ENCODE measurements around the gene USP24.

USP24 gene

GRCh38 chr1:55065648-55066047 is 149.5 kb downstream of the USP24 start:
- Histone ChIP-seq H3K36me3 (peaks cover 48% of the 10 kb centered on the region), H3K9me3 (no peaks in the 10 kb centered on the region), H3K27ac (no peak overlapping the region), H3K27me3 (no peaks in the 10 kb centered on the region), H3K4me1 (ENCODE audit: control insufficient read depth in 1 of 2, insufficient read depth in 1 of 2, low read depth in 1 of 2, low read length in 1 of 2) (no peaks in the 10 kb centered on the region), H3K4me3 (ENCODE audit: low read depth in 1 of 2, low read length in 1 of 2) (no peak overlapping the region)
- TF ChIP-seq CTCF (IDR thresholded peaks at IDR 0.05) = no peak

GRCh38 chr1:55064861-55065263 is 150.3 kb downstream of the USP24 start:
- no peaks in the 10 kb centered on the region for H3K9me3 ChIP-seq
- H3K4me1 ChIP-seq (ENCODE audit: control insufficient read depth in 1 of 2, insufficient read depth in 1 of 2, low read depth in 1 of 2, low read length in 1 of 2) = no peaks in the 10 kb centered on the region
- H3K27ac ChIP-seq = no peak overlapping the region
- no peaks in the 10 kb centered on the region for H3K27me3 ChIP-seq
- TF ChIP-seq CTCF (IDR thresholded peaks at IDR 0.05) = no peak
- H3K36me3 ChIP-seq = peaks cover 40% of the 10 kb centered on the region
- no peak overlapping the region for H3K4me3 ChIP-seq (ENCODE audit: low read depth in 1 of 2, low read length in 1 of 2)

GRCh38 chr1:55064071-55064581 is 151.0 kb downstream of the USP24 start:
- Histone ChIP-seq H3K4me3 (ENCODE audit: low read depth in 1 of 2, low read length in 1 of 2) (no peak overlapping the region), H3K27me3 (no peaks in the 10 kb centered on the region), H3K27ac (no peak overlapping the region), H3K36me3 (peaks cover 34% of the 10 kb centered on the region), H3K4me1 (ENCODE audit: control insufficient read depth in 1 of 2, insufficient read depth in 1 of 2, low read depth in 1 of 2, low read length in 1 of 2) (no peaks in the 10 kb centered on the region), H3K9me3 (no peaks in the 10 kb centered on the region)
- TF ChIP-seq CTCF (IDR thresholded peaks at IDR 0.05) = no peak

GRCh38 chr1:55063577-55063942 is 151.6 kb downstream of the USP24 start:
- Histone ChIP-seq H3K9me3 (no peaks in the 10 kb centered on the region), H3K36me3 (peaks cover 29% of the 10 kb centered on the region), H3K4me1 (ENCODE audit: control insufficient read depth in 1 of 2, insufficient read depth in 1 of 2, low read depth in 1 of 2, low read length in 1 of 2) (no peaks in the 10 kb centered on the region), H3K4me3 (ENCODE audit: low read depth in 1 of 2, low read length in 1 of 2) (no peak overlapping the region), H3K27me3 (no peaks in the 10 kb centered on the region), H3K27ac (no peak overlapping the region)
- TF ChIP-seq CTCF (IDR thresholded peaks at IDR 0.05) = no peak

- no peak overlapping the region for H3K27ac ChIP-seq
- peaks cover 23% of the 10 kb centered on the region for H3K36me3 ChIP-seq
- no peaks in the 10 kb centered on the region for H3K9me3 ChIP-seq
- no peaks in the 10 kb centered on the region for H3K4me1 ChIP-seq (ENCODE audit: control insufficient read depth in 1 of 2, insufficient read depth in 1 of 2, low read depth in 1 of 2, low read length in 1 of 2)
- no peaks in the 10 kb centered on the region for H3K27me3 ChIP-seq
- no peak overlapping the region for H3K4me3 ChIP-seq (ENCODE audit: low read depth in 1 of 2, low read length in 1 of 2)
- no peak for TF ChIP-seq CTCF (IDR thresholded peaks at IDR 0.05)
Measured at GRCh38 chr1:55062801-55063576, 152.2 kb downstream of the USP24 start.
